ENCODE results near the gene KIF6. TPM values are rescaled to one million over a fixed set of nuclear protein-coding genes. Genes with fewer than 3 reads are reported as not detected.

KIF6 gene
- total RNA-seq, 1 experiment from 2014 or later = not detected

GRCh38 chr6:39700362-39700761, 24.8 kb downstream of the KIF6 start:
- in situ Hi-C loops (cut with HindIII; ENCODE audit: low pct_unique_long_range_greater_than_20kb, low sequenced_read_pairs) (no loop called here), intact Hi-C loops (cut with micrococcal nuclease; ENCODE audit: unreplicated experiment) (no loop called here)
- no peaks in the 10 kb centered on the region for H3K9me3 ChIP-seq (ENCODE audit: control insufficient read depth, insufficient read depth, low read depth, low read length)
- BruUV-seq (replicated peaks) = no TSS peak
- TF ChIP-seq POLR2AphosphoS5 (IDR thresholded peaks at IDR 0.05; ENCODE audit: low read depth, low read length) (no peak), CTCF (IDR thresholded peaks at IDR 0.05) (no peak), REST (IDR thresholded peaks at IDR 0.05; ENCODE audit: insufficient read depth in 1 of 2, low read depth in 2 of 2, low read length in 1 of 2) (no peak), TCF7L2 (IDR thresholded peaks at IDR 0.05; ENCODE audit: low read depth, low read length) (no peak), SIN3A (IDR thresholded peaks at IDR 0.05; ENCODE audit: borderline replicate concordance, insufficient read depth, low read depth, low read length) (no peak)
- ChIA-PET CTCF (no interaction called here), POLR2A (no interaction called here)
- H3K27me3 ChIP-seq (ENCODE audit: control insufficient read depth, insufficient read depth, low read length) = no peaks in the 10 kb centered on the region; the same call in 1 of the 2 replicates
- DNase-seq (ENCODE audit: low read depth, low spot score) (no peak), ATAC-seq (no peak)
- H3K4me1 ChIP-seq (ENCODE audit: control insufficient read depth, insufficient read depth, low read length) = no peaks in the 10 kb centered on the region
- H3K36me3 ChIP-seq (ENCODE audit: control insufficient read depth, insufficient read depth, low read length) = no peaks in the 10 kb centered on the region
- no peak overlapping the region for H3K4me3 ChIP-seq (ENCODE audit: low read depth in 2 of 2, low read length in 2 of 2)
- no peak overlapping the region for H3K27ac ChIP-seq (ENCODE audit: low read length)

- no peak overlapping the region for H3K4me3 ChIP-seq (ENCODE audit: low read depth in 2 of 2, low read length in 2 of 2)
- H3K27me3 ChIP-seq (ENCODE audit: control insufficient read depth, insufficient read depth, low read length) = no peaks in the 10 kb centered on the region; the same call in 1 of the 2 replicates
- H3K9me3 ChIP-seq (ENCODE audit: control insufficient read depth, insufficient read depth, low read depth, low read length) = no peaks in the 10 kb centered on the region
- ChIA-PET POLR2A (no interaction called here), CTCF (interaction anchor here (0.7 kb wide), 1 partner anchor 79 kb away, joined by 3 read pairs; no protein-coding TSS in a partner anchor)
- intact Hi-C loops (cut with micrococcal nuclease; ENCODE audit: unreplicated experiment) (no loop called here), in situ Hi-C loops (cut with HindIII; ENCODE audit: low pct_unique_long_range_greater_than_20kb, low sequenced_read_pairs) (no loop called here)
- no peaks in the 10 kb centered on the region for H3K4me1 ChIP-seq (ENCODE audit: control insufficient read depth, insufficient read depth, low read length)
- no peak for TF ChIP-seq CTCF (IDR thresholded peaks at IDR 0.05)
- no peak for TF ChIP-seq SIN3A (IDR thresholded peaks at IDR 0.05; ENCODE audit: borderline replicate concordance, insufficient read depth, low read depth, low read length)
- TF ChIP-seq POLR2AphosphoS5 (IDR thresholded peaks at IDR 0.05; ENCODE audit: low read depth, low read length) = no peak
- TF ChIP-seq REST (IDR thresholded peaks at IDR 0.05; ENCODE audit: insufficient read depth in 1 of 2, low read depth in 2 of 2, low read length in 1 of 2) = no peak
- TF ChIP-seq TCF7L2 (IDR thresholded peaks at IDR 0.05; ENCODE audit: low read depth, low read length) = no peak
- H3K36me3 ChIP-seq (ENCODE audit: control insufficient read depth, insufficient read depth, low read length) = no peaks in the 10 kb centered on the region
- ATAC-seq (no peak), DNase-seq (ENCODE audit: low read depth, low spot score) (no peak)
- BruUV-seq (replicated peaks) = no TSS peak
- H3K27ac ChIP-seq (ENCODE audit: low read length) = no peak overlapping the region
Observed at GRCh38 chr6:39698789-39699188, 26.4 kb downstream of the KIF6 start.

Measured in Panc1 (cell line).